H1 (cell line): ENCODE measurements around the gene ZFYVE21. TPM values are rescaled to one million over a fixed set of nuclear protein-coding genes. Genes with fewer than 3 reads are reported as not detected.

Experiments
- CTCF ChIA-PET: fragments of 300-600 bp; sonication (Branson Sonifier 250); formaldehyde crosslinking; loops from one replicate; lab custom pipeline; 2021; ENCODE audit not compliant: partially characterized antibody; lab: Charles Lee
- POLR2A ChIA-PET: fragments of 300-600 bp; sonication (Branson Sonifier 250); formaldehyde crosslinking; loops from one replicate; lab custom pipeline; 2021; ENCODE audit warnings: inconsistent platforms; ENCODE audit not compliant: partially characterized antibody; lab: Charles Lee
- DNase-seq, 2 experiments: peaks; one replicate each; pipeline versions ENCODE4 v3.0.0 to v3.0.0-alpha.2; 2010 to 2022; ENCODE audit warnings: low spot score in 2 of 2, low read depth in 1 of 2, mixed read lengths in 1 of 2
- FAIRE-seq: peaks from 2 replicates; lab custom pipeline; 2011; peaks lifted over from hg19 to GRCh38; lab: Jason Lieb, UNC
- H2AFZ ChIP-seq: 2 replicates; pipeline ENCODE4 v1.8.1; 2012; ENCODE audit warnings: low read length, inconsistent platforms
- H2AK5ac ChIP-seq: 2 replicates; pipeline ENCODE4 v1.6.1; 2013; ENCODE audit warnings: low read depth, low read length
- H2BK120ac ChIP-seq: replicated peaks from 2 replicates; pipeline ENCODE3; 2013; ENCODE audit warnings: low read depth, low read length, inconsistent platforms
- H2BK12ac ChIP-seq: 2 replicates; pipeline ENCODE4 v1.6.1; 2013; ENCODE audit warnings: low read depth, low read length
- H2BK15ac ChIP-seq: 2 replicates; pipeline ENCODE4 v1.6.1; 2013; ENCODE audit warnings: low read length
- H2BK20ac ChIP-seq: 2 replicates; pipeline ENCODE4 v1.6.1; 2013; ENCODE audit warnings: low read length
- H2BK5ac ChIP-seq: 2 replicates; pipeline ENCODE4 v1.6.1; 2013; ENCODE audit warnings: low read depth, low read length
- H3K14ac ChIP-seq: 2 replicates; pipeline ENCODE4 v1.6.1; 2013; ENCODE audit warnings: inconsistent platforms; ENCODE audit not compliant: insufficient read length
- H3K18ac ChIP-seq: 2 replicates; pipeline ENCODE4 v1.6.1; 2013; ENCODE audit warnings: low read length; ENCODE audit errors: extremely low read depth
- H3K23ac ChIP-seq: 2 replicates; pipeline ENCODE4 v1.6.1; 2013; ENCODE audit warnings: inconsistent platforms; ENCODE audit not compliant: insufficient read length
- H3K23me2 ChIP-seq: 2 replicates; pipeline ENCODE4 v1.6.1; 2013; ENCODE audit warnings: low read depth, low read length
- H3K27ac ChIP-seq: 2 replicates; pipeline ENCODE4 v1.6.1; 2011; ENCODE audit warnings: low read depth, low read length, inconsistent platforms
- H3K27me3 ChIP-seq, 4 experiments: replicated peaks in 1 of 4; 1 replicate in 1 of 4; 2 replicates in 3 of 4; pipeline versions ENCODE4 v1.6.1 to v1.8.1; 2011 to 2013; ENCODE audit warnings: low read length in 3 of 4, mild to moderate bottlenecking in 3 of 4, inconsistent platforms in 2 of 4, mixed read lengths in 2 of 4, moderate library complexity in 1 of 4; ENCODE audit not compliant: control insufficient read depth in 3 of 4, insufficient read depth in 3 of 4; ENCODE audit errors: extremely low read depth in 1 of 4
- H3K36me3 ChIP-seq, 4 experiments: 2 replicates each; pipeline versions ENCODE4 v1.6.1 to v1.8.1; 2011 to 2013; ENCODE audit warnings: mild to moderate bottlenecking in 4 of 4, low read length in 3 of 4, moderate library complexity in 2 of 4, control low read depth in 1 of 4, inconsistent platforms in 1 of 4; ENCODE audit not compliant: insufficient read depth in 4 of 4, control insufficient read depth in 2 of 4
- H3K4ac ChIP-seq: replicated peaks from 2 replicates; pipeline ENCODE3; 2013; ENCODE audit warnings: low read length, low read depth, mixed read lengths, inconsistent platforms; ENCODE audit not compliant: insufficient read length
- H3K4me1 ChIP-seq, 4 experiments: replicated peaks in 1 of 4; 1 replicate in 1 of 4; 2 replicates in 3 of 4; pipeline versions ENCODE4 v1.6.1 to v1.8.1; 2011 to 2013; ENCODE audit warnings: low read length in 3 of 4, inconsistent platforms in 2 of 4, mixed read lengths in 1 of 4; ENCODE audit not compliant: insufficient read depth in 4 of 4, control insufficient read depth in 3 of 4
- H3K4me2 ChIP-seq, 2 experiments: 2 replicates each; pipeline versions ENCODE4 v1.6.1 to v1.8.1; 2011 to 2013; ENCODE audit warnings: low read depth in 2 of 2, low read length in 2 of 2, control low read depth in 1 of 2, inconsistent platforms in 1 of 2, mild to moderate bottlenecking in 1 of 2; ENCODE audit not compliant: insufficient read depth in 1 of 2
- H3K4me3 ChIP-seq, 4 experiments: fragments of 200-600, 300-600 bp in 1 of 4; sonication (generic), shearing (Covaris generic), sonication (Bioruptor Twin) in 1 of 4; 2 replicates each; pipeline versions ENCODE4 v1.5.1 to v1.8.1; 2011 to 2016; ENCODE audit warnings: low read length in 4 of 4, low read depth in 3 of 4, control low read depth in 2 of 4, inconsistent platforms in 2 of 4, mild to moderate bottlenecking in 2 of 4, mixed read lengths in 1 of 4, moderate library complexity in 1 of 4; ENCODE audit not compliant: insufficient read depth in 2 of 4; ENCODE audit errors: extremely low read depth in 1 of 4
- H3K56ac ChIP-seq: replicated peaks from 2 replicates; pipeline ENCODE3; 2013; ENCODE audit warnings: low read depth, mild to moderate bottlenecking, mixed read lengths, low read length, inconsistent platforms; ENCODE audit not compliant: insufficient read length
- H3K79me1 ChIP-seq: 2 replicates; pipeline ENCODE4 v1.6.1; 2013; ENCODE audit warnings: low read depth, low read length, control low read depth
- H3K79me2 ChIP-seq, 2 experiments: 2 replicates each; pipeline versions ENCODE4 v1.6.1 to v1.8.1; 2012 to 2013; ENCODE audit warnings: low read length in 2 of 2, mild to moderate bottlenecking in 2 of 2, inconsistent platforms in 1 of 2; ENCODE audit not compliant: insufficient read depth in 2 of 2, control insufficient read depth in 1 of 2
- H3K9ac ChIP-seq, 4 experiments: replicated peaks in 1 of 4; 1 replicate in 1 of 4; 2 replicates in 3 of 4; pipeline versions ENCODE4 v1.6.1 to v1.8.1; 2011 to 2013; ENCODE audit warnings: low read depth in 3 of 4, low read length in 3 of 4, control low read depth in 2 of 4, mild to moderate bottlenecking in 2 of 4, moderate library complexity in 2 of 4, inconsistent platforms in 1 of 4; ENCODE audit errors: extremely low read depth in 1 of 4
- H3K9me3 ChIP-seq, 2 experiments: 2 replicates each; pipeline versions ENCODE4 v1.6.1 to v1.8.1; 2012 to 2013; ENCODE audit warnings: mild to moderate bottlenecking in 2 of 2, moderate library complexity in 2 of 2, control low read depth in 1 of 2, inconsistent platforms in 1 of 2, low read depth in 1 of 2, low read length in 1 of 2, mixed read lengths in 1 of 2; ENCODE audit not compliant: insufficient read depth in 2 of 2
- H4K20me1 ChIP-seq, 2 experiments: replicated peaks in 1 of 2; 2 replicates each; pipeline versions ENCODE3 to v1.8.1; 2011 to 2013; ENCODE audit warnings: inconsistent platforms in 2 of 2, low read length in 2 of 2, mild to moderate bottlenecking in 1 of 2; ENCODE audit not compliant: insufficient read depth in 2 of 2, control insufficient read depth in 1 of 2
- H4K5ac ChIP-seq: 2 replicates; pipeline ENCODE4 v1.6.1; 2013; ENCODE audit warnings: low read length, low read depth, mixed read lengths, inconsistent platforms; ENCODE audit not compliant: insufficient read length
- H4K8ac ChIP-seq: 2 replicates; pipeline ENCODE4 v1.8.0; 2013; ENCODE audit warnings: mild to moderate bottlenecking, moderate library complexity, low read length, inconsistent platforms; ENCODE audit not compliant: insufficient read depth; ENCODE audit errors: extremely low read depth
- H4K91ac ChIP-seq: replicated peaks from 2 replicates; pipeline ENCODE3; 2013; ENCODE audit warnings: low read length, mixed read lengths, inconsistent platforms; ENCODE audit not compliant: insufficient read length
- CBX5 ChIP-seq: fragments of 300-800, 300-1000 bp; sonication (generic); IDR thresholded peaks from 2 replicates; pipeline ENCODE4 v1.7.1; 2016; ENCODE audit warnings: antibody characterized with exemption, low read length, low read depth
- CREB1 ChIP-seq: IDR thresholded peaks from 2 replicates; pipeline ENCODE4 v1.6.1; 2012; ENCODE audit warnings: inconsistent platforms
- EGR1 ChIP-seq: IDR thresholded peaks from 2 replicates; pipeline ENCODE4 v1.6.1; 2011; ENCODE audit warnings: low read depth, low read length, borderline replicate concordance
- FOSL1 ChIP-seq: IDR thresholded peaks from 2 replicates; pipeline ENCODE4 v1.6.1; 2011; ENCODE audit warnings: mild to moderate bottlenecking, low read depth, low read length, moderate library complexity; ENCODE audit not compliant: insufficient read depth
- NRF1 ChIP-seq: IDR thresholded peaks from 2 replicates; pipeline ENCODE4 v1.6.1; 2011; ENCODE audit warnings: mild to moderate bottlenecking, low read depth, low read length, improper control_type of control experiment
- POU5F1 ChIP-seq: IDR thresholded peaks from 2 replicates; pipeline ENCODE4 v1.6.1; 2011; ENCODE audit warnings: low read depth, mild to moderate bottlenecking, low read length, moderate library complexity
- TCF12 ChIP-seq: IDR thresholded peaks from 2 replicates; pipeline ENCODE4 v1.6.1; 2011; ENCODE audit warnings: low read depth, mild to moderate bottlenecking, low read length
- ZNF274 ChIP-seq: IDR thresholded peaks from 2 replicates; pipeline ENCODE4 v1.7.0; 2012; ENCODE audit warnings: low read length, borderline replicate concordance; ENCODE audit errors: extremely low read depth
- WGBS, 2 experiments: shearing (Covaris generic) in 1 of 2; methylation state at CpG; one replicate each; pipeline versions ENCODE4 v1.1.6 to v1.1.7; 2013 to 2015; ENCODE audit warnings: low lambda C conversion rate in 2 of 2, mixed read lengths in 2 of 2, inconsistent platforms in 1 of 2, low coverage in 1 of 2, missing lambda C conversion rate in 1 of 2; ENCODE audit not compliant: insufficient replicate concordance in 2 of 2, insufficient coverage in 1 of 2, insufficient read length in 1 of 2; ENCODE audit errors: extremely low coverage in 1 of 2, missing lambda C conversion rate in 1 of 2; 5-methylcytosine and 5-hydroxymethylcytosine counted together
- polyA plus RNA-seq, 7 experiments: library from polyadenylated mRNA; depleted of rRNA in 3 of 7; stranded (reverse) in 5 of 7; unstranded in 2 of 7; fragments of >200 nt in 5 of 7; fragments of 200-250 nt in 2 of 7; gene quantifications; 1 replicate in 5 of 7; 2 replicates in 1 of 7; 4 replicates in 1 of 7; pipeline versions ENCODE4 v1.2.1 to v1.2.3, GENCODE V29; 2011 to 2013; ENCODE audit warnings: missing spikeins in 2 of 7, mixed read lengths in 2 of 7
- total RNA-seq: library from RNA; stranded (reverse); fragmentation: NEBNext Ultra II Directional; extraction: Animal tissue kit (Norgen Biotek cat#: 25700); gene quantifications from 2 replicates; pipeline ENCODE4 v1.2.1, GENCODE V29; 2021

Gene ZFYVE21
- total and polyA plus RNA-seq, 2 of the 8 experiments (the other 6 are each of a cell fraction or from before 2014, with no cell fraction given) = 53.4 to 127 TPM

GRCh38 chr14:103735439-103735814 lies 19.8 kb downstream of the ZFYVE21 start:
- H3K9me3 ChIP-seq = no peaks in the 10 kb centered on the region
- H3K56ac ChIP-seq = no peak overlapping the region
- H4K5ac ChIP-seq = no peak overlapping the region
- H3K79me2 ChIP-seq = no peaks in the 10 kb centered on the region
- H3K14ac ChIP-seq = no peak overlapping the region
- H3K4me1 ChIP-seq = peaks cover 0 to 3% (median under 1%) of the 10 kb centered on the region in 4 experiments; a peak in 3 of 7 replicates
- no peak overlapping the region for H3K4me2 ChIP-seq
- H2AFZ ChIP-seq = no peak overlapping the region
- H2BK20ac ChIP-seq = no peak overlapping the region
- no peak overlapping the region for H3K4ac ChIP-seq
- H3K36me3 ChIP-seq = peaks cover 0 to 6% (median 2%) of the 10 kb centered on the region in 4 experiments; a peak in 4 of 8 replicates
- no peak overlapping the region for H3K9ac ChIP-seq
- TF ChIP-seq NRF1 (no peak), POU5F1 (no peak), FOSL1 (no peak), CBX5 (no peak), EGR1 (no peak), TCF12 (no peak), ZNF274 (no peak), CREB1 (no peak)
- WGBS, 2 experiments = 79% methylated on average over 7 of the region's 7 CpGs; no CpG with 5 or more reads in 1 of the 2 experiments
- no peak overlapping the region for H2BK120ac ChIP-seq
- H2AK5ac ChIP-seq = no peak overlapping the region
- DNase-seq (no peak), FAIRE-seq (no peak)
- H2BK12ac ChIP-seq = no peak overlapping the region
- no peak overlapping the region for H3K18ac ChIP-seq
- peaks cover 5 to 11% of the 10 kb centered on the region in 2 experiments for H4K20me1 ChIP-seq
- no peaks in the 10 kb centered on the region for H3K23me2 ChIP-seq
- H4K91ac ChIP-seq = no peak overlapping the region
- H3K4me3 ChIP-seq = no peak overlapping the region
- no peaks in the 10 kb centered on the region for H3K27me3 ChIP-seq
- ChIA-PET POLR2A (interaction anchor here (1.1 to 1.9 kb wide), 5 partner anchors 10 to 52 kb away, joined by 3 to 9 read pairs (median 5); partner anchors contain the start of genes XRCC3 and ZFYVE21), CTCF (interaction anchor here (0.5 to 2.5 kb wide), 13 partner anchors 9 to 1555 kb away, joined by 3 to 9 read pairs (median 4); no protein-coding TSS in a partner anchor)
- no peak overlapping the region for H3K27ac ChIP-seq
- peak overlapping the region; percentile 36; the same call in 1 of the 2 replicates for H4K8ac ChIP-seq
- no peak overlapping the region for H2BK5ac ChIP-seq
- no peak overlapping the region for H2BK15ac ChIP-seq
- no peak overlapping the region for H3K23ac ChIP-seq
- no peaks in the 10 kb centered on the region for H3K79me1 ChIP-seq
